ENCODE data around the gene NFU1. TPM values are rescaled to one million over a fixed set of nuclear protein-coding genes. Genes with fewer than 3 reads are reported as not detected.

Gene NFU1
- total and polyA plus RNA-seq, 2 of the 13 experiments (the other 11 are each of a cell fraction or from before 2014, with no cell fraction given): 39.1 to 84.0 TPM

DNA sequence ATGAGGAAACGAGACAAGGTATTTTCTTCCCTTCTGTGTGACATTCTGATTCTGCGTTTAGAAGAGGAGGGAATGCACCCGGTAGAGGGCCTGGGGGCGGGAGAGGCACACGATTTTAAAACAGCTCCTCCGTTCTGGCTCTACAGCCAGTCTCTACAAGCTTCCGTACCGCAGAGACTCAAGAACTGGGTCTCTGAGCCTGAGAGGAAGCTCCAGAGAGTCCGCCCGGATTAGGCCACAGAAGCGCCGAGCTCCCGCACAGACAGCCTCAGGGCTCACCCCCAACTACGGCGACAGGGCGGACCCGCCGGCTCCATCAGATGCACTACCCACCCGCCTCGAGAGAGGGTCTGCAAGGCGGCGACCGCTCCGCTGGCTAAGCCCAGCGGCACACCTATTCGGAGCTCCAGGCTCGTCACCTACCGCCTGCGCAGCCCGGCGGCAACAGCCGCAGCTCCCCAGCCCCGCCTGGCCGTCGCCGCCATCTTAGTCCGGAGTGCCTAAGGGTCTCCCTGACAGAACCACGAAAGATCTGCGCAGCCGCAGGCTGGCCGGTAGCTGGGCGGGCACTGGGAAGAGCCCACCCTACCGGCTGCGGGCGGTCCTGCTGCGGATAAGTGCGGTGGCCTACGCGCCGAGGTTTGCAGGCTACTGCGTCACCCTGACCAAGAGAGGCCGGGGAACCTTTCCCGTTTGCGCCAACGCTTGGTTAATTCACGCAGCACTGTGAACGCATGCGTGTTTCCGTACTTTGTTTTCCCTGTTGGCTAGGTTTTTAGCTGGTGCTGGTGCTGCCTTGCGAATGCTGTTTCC lies at the start of gene NFU1 (continued):
- TF ChIP-seq ZNF33B (CRISPR knock-in tag; IDR thresholded peaks at IDR 0.05) (no peak), ZNF558 (CRISPR knock-in tag; IDR thresholded peaks at IDR 0.05; ENCODE audit: borderline replicate concordance) (no peak), ZNF7 (CRISPR knock-in tag; IDR thresholded peaks at IDR 0.05) (0 out of 2 replicates have a peak, but pooled peaks have one; percentile 14), MYNN (CRISPR knock-in tag; IDR thresholded peaks at IDR 0.05; ENCODE audit: low read depth) (0 out of 2 replicates have a peak, but pooled peaks have one; percentile 72), ISX (CRISPR knock-in tag; conservative IDR thresholded peaks at IDR 0.05) (peak; percentile 87; the same call in 1 of the 2 replicates), ZBTB21 (CRISPR knock-in tag; IDR thresholded peaks at IDR 0.05) (peak; percentile 91), ZNF510 (CRISPR knock-in tag; IDR thresholded peaks at IDR 0.05; ENCODE audit: low read depth) (0 out of 2 replicates have a peak, but pooled peaks have one; percentile 71), ZHX1 (CRISPR knock-in tag; IDR thresholded peaks at IDR 0.05; ENCODE audit: low read depth) (0 out of 2 replicates have a peak, but pooled peaks have one; percentile 94), ZNF83 (CRISPR knock-in tag; IDR thresholded peaks at IDR 0.05; ENCODE audit: borderline replicate concordance) (no peak), HDAC2 (CRISPR knock-in tag; IDR thresholded peaks at IDR 0.05) (peak; percentile 86), DMAP1 (CRISPR knock-in tag; IDR thresholded peaks at IDR 0.05) (peak; percentile 77; the same call in 1 of the 2 replicates), NRL (CRISPR knock-in tag; IDR thresholded peaks at IDR 0.05; ENCODE audit: borderline replicate concordance) (peak; percentile 98), YEATS2 (CRISPR knock-in tag; IDR thresholded peaks at IDR 0.05; ENCODE audit: borderline replicate concordance) (peak; percentile 18), ZNF543 (CRISPR knock-in tag; IDR thresholded peaks at IDR 0.05) (peak; percentile 97), ZFAT (CRISPR knock-in tag; conservative IDR thresholded peaks at IDR 0.05) (no peak), KMT2A (CRISPR knock-in tag; IDR thresholded peaks at IDR 0.05) (peak; percentile 93), KLF11 (CRISPR knock-in tag; IDR thresholded peaks at IDR 0.05) (no peak), PRPF4 (IDR thresholded peaks at IDR 0.05; ENCODE audit: low read depth, low read length, poor library complexity, severe bottlenecking) (no peak), ELF4 (CRISPR knock-in tag; IDR thresholded peaks at IDR 0.05; ENCODE audit: borderline replicate concordance) (no peak; the same call in 1 of the 2 replicates), HOXA3 (CRISPR knock-in tag; IDR thresholded peaks at IDR 0.05) (peak; percentile 98), ZNF816 (CRISPR knock-in tag; IDR thresholded peaks at IDR 0.05; ENCODE audit: borderline replicate concordance) (no peak), ZNF709 (CRISPR knock-in tag; IDR thresholded peaks at IDR 0.05) (peak; percentile 95), FOXO1 (CRISPR knock-in tag; IDR thresholded peaks at IDR 0.05) (peak; percentile 31; the same call in 1 of the 2 replicates), IRF2 (CRISPR knock-in tag; IDR thresholded peaks at IDR 0.05) (peak; percentile 90), NKX3-1 (CRISPR knock-in tag; IDR thresholded peaks at IDR 0.05) (no peak; the same call in 1 of the 2 replicates)
- TF ChIP-seq, protein P1, sequence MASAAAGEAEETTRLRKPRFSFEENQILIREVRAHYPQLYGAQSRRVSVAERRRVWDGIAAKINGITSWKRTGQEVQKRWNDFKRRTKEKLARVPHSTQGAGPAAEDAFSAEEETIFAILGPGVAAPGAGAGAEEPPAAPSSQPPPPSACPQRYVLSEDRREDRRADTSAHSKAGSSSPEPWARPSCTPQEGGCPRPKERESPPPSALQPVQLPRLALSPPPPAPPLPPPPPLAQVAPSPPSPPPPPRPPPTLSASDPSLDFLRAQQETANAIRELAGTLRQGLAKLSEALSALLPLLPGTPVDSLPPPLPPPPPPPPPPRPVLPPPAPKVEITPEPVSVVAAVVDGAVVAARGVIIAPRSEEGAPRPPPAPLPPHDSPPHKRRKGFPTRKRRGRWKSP (CRISPR knock-in tag; IDR thresholded peaks at IDR 0.05): peak; percentile 99
- TF ChIP-seq, protein P2, sequence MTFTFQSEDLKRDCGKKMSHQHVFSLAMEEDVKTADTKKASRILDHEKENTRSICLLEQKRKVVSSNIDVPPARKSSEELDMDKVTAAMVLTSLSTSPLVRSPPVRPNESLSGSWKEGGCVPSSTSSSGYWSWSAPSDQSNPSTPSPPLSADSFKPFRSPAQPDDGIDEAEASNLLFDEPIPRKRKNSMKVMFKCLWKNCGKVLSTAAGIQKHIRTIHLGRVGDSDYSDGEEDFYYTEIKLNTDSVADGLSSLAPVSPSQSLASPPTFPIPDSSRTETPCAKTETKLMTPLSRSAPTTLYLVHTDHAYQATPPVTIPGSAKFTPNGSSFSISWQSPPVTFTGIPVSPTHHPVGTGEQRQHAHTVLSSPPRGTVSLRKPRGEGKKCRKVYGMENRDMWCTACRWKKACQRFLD (CRISPR knock-in tag; IDR thresholded peaks at IDR 0.05; ENCODE audit: borderline replicate concordance): peak; percentile 97

Measured in HepG2 (cell line).